ENCODE measurements around the gene GCG. TPM values are rescaled to one million over a fixed set of nuclear protein-coding genes. Genes with fewer than 3 reads are reported as not detected.
A peak's percentile ranks its signal among the peaks of the same experiment; 100 is the strongest.

The GCG gene
- total RNA-seq, 4 donors from 2014 or later, result not detected

GRCh38 chr2:162155093-162155492 lies 3.0 kb upstream of the GCG start:
- WGBS, result 91% methylated on average over 3 of the region's 3 CpGs
- no peak overlapping the region for H3K27ac ChIP-seq (replicated peaks in 1 of 4)
- TF ChIP-seq POLR2A (IDR thresholded peaks at IDR 0.05; ENCODE audit: low read depth) (no peak), POLR2AphosphoS5 (IDR thresholded peaks at IDR 0.05) (no peak), CTCF (IDR thresholded peaks at IDR 0.05) (no peak), EP300 (IDR thresholded peaks at IDR 0.05) (no peak)
- H3K4me3 ChIP-seq, result no peak overlapping the region
- H3K9me3 ChIP-seq, result no peaks in the 10 kb centered on the region
- no peaks in the 10 kb centered on the region for H3K36me3 ChIP-seq
- H3K4me1 ChIP-seq, result no peaks in the 10 kb centered on the region
- DNase-seq (ENCODE audit: extremely low spot score), result no peak
- intact Hi-C loops (cut with DNase I), result loop anchor here (2.0 kb wide), 1 partner anchor 144 kb away; no protein-coding TSS in a partner anchor
- no peaks in the 10 kb centered on the region for H3K27me3 ChIP-seq

GRCh38 chr2:162153608-162154224 lies 1.7 kb upstream of the GCG start:
- no peak for DNase-seq (ENCODE audit: extremely low spot score)
- Histone ChIP-seq H3K9me3 (no peaks in the 10 kb centered on the region), H3K4me3 (no peak overlapping the region), H3K36me3 (no peaks in the 10 kb centered on the region), H3K4me1 (no peaks in the 10 kb centered on the region), H3K27me3 (no peaks in the 10 kb centered on the region), H3K27ac (replicated peaks in 1 of 4) (no peak overlapping the region)
- intact Hi-C loops (cut with DNase I), result loop anchor here (2.0 kb wide), 1 partner anchor 145 kb away; no protein-coding TSS in a partner anchor
- no peak for TF ChIP-seq POLR2A (IDR thresholded peaks at IDR 0.05; ENCODE audit: low read depth)
- TF ChIP-seq CTCF (IDR thresholded peaks at IDR 0.05), result peak; percentile 53 to 65 (median 58)
- 11% methylated on average over 5 of the region's 5 CpGs for WGBS

GRCh38 chr2:162149940-162150339 lies 2.1 kb downstream of the GCG start:
- Histone ChIP-seq H3K4me1 (no peaks in the 10 kb centered on the region), H3K27ac (replicated peaks in 1 of 4) (no peak overlapping the region), H3K27me3 (no peaks in the 10 kb centered on the region), H3K36me3 (no peaks in the 10 kb centered on the region), H3K4me3 (no peak overlapping the region), H3K9me3 (no peaks in the 10 kb centered on the region)
- no peak for DNase-seq (ENCODE audit: extremely low spot score)
- intact Hi-C loops (cut with DNase I), result no loop called here
- WGBS, result 88% methylated on average over 8 of the region's 8 CpGs
- no peak for TF ChIP-seq POLR2A (IDR thresholded peaks at IDR 0.05; ENCODE audit: low read depth)
- TF ChIP-seq CTCF (IDR thresholded peaks at IDR 0.05), result no peak
- TF ChIP-seq POLR2AphosphoS5 (IDR thresholded peaks at IDR 0.05), result no peak
- TF ChIP-seq EP300 (IDR thresholded peaks at IDR 0.05), result no peak

- no peak overlapping the region for H3K27ac ChIP-seq (replicated peaks in 1 of 4)
- H3K4me3 ChIP-seq, result no peak overlapping the region
- no peaks in the 10 kb centered on the region for H3K9me3 ChIP-seq
- no peaks in the 10 kb centered on the region for H3K4me1 ChIP-seq
- intact Hi-C loops (cut with DNase I), result no loop called here
- no peak for DNase-seq (ENCODE audit: extremely low spot score)
- H3K27me3 ChIP-seq, result no peaks in the 10 kb centered on the region
- TF ChIP-seq EP300 (IDR thresholded peaks at IDR 0.05), result no peak
- no peak for TF ChIP-seq POLR2A (IDR thresholded peaks at IDR 0.05; ENCODE audit: low read depth)
- no peak for TF ChIP-seq POLR2AphosphoS5 (IDR thresholded peaks at IDR 0.05)
- no peak for TF ChIP-seq CTCF (IDR thresholded peaks at IDR 0.05)
- H3K36me3 ChIP-seq, result no peaks in the 10 kb centered on the region
- 64% methylated on average over 2 of the region's 2 CpGs for WGBS
Observed at GRCh38 chr2:162149466-162149865, 2.6 kb downstream of the GCG start.

GRCh38 chr2:162148956-162149355 lies 3.1 kb downstream of the GCG start:
- no peak overlapping the region for H3K27ac ChIP-seq (replicated peaks in 1 of 4)
- H3K9me3 ChIP-seq, result no peaks in the 10 kb centered on the region
- H3K4me3 ChIP-seq, result no peak overlapping the region
- no peaks in the 10 kb centered on the region for H3K4me1 ChIP-seq
- no peak for DNase-seq (ENCODE audit: extremely low spot score)
- WGBS, result 33% methylated on average over 3 of the region's 3 CpGs
- H3K27me3 ChIP-seq, result no peaks in the 10 kb centered on the region
- H3K36me3 ChIP-seq, result no peaks in the 10 kb centered on the region
- intact Hi-C loops (cut with DNase I), result no loop called here
- TF ChIP-seq POLR2A (IDR thresholded peaks at IDR 0.05; ENCODE audit: low read depth) (no peak), EP300 (IDR thresholded peaks at IDR 0.05) (no peak), CTCF (IDR thresholded peaks at IDR 0.05) (no peak), POLR2AphosphoS5 (IDR thresholded peaks at IDR 0.05) (no peak)
